Loucy (cell line): ENCODE measurements around the gene RAD9A.

Experiments used
- EZH2phosphoT487 ChIP-seq: fragments of 200-600 bp; IDR thresholded peaks from 2 replicates; pipeline ENCODE4 v1.6.1; 2018; ENCODE audit warnings: antibody characterized with exemption, mild to moderate bottlenecking, moderate library complexity, borderline replicate concordance
- TF ChIP-seq, protein P1 (sequence below): fragments of 200-600 bp; sonication (generic); conservative IDR thresholded peaks from 2 replicates; pipeline ENCODE4 v1.5.1; 2014; ENCODE audit warnings: mild to moderate bottlenecking, antibody characterized with exemption, low read length

DNA sequence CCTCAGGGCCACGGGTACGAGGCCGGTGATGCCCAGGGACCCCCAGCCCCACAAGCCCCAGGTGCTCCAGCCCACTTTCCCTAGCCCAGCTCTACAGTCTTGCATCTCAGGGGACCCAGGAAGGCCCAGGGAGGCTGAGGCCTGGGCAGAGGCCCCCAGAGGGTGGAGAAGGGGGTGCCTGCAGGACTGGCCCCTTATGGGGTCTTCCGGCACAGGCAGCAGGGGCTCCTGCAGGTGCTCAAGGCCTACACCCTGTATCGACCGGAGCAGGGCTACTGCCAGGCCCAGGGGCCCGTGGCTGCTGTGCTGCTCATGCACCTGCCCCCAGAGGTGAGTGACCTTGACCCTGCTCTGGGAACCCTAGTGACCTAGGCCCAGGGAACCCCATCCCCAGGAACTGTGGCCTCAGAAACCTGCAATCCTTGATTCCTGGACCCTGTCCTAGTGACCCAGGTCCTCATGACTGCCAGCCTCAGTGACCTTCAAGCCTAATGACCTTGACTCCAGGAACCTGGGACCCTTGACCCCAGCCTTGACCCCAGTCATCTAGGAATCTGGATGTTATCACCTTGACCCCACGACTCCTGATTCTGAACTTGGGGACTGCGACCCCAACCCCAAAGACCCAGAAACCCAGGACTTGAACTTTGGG, 14.0 kb downstream of the RAD9A start:
- TF ChIP-seq, protein P1, sequence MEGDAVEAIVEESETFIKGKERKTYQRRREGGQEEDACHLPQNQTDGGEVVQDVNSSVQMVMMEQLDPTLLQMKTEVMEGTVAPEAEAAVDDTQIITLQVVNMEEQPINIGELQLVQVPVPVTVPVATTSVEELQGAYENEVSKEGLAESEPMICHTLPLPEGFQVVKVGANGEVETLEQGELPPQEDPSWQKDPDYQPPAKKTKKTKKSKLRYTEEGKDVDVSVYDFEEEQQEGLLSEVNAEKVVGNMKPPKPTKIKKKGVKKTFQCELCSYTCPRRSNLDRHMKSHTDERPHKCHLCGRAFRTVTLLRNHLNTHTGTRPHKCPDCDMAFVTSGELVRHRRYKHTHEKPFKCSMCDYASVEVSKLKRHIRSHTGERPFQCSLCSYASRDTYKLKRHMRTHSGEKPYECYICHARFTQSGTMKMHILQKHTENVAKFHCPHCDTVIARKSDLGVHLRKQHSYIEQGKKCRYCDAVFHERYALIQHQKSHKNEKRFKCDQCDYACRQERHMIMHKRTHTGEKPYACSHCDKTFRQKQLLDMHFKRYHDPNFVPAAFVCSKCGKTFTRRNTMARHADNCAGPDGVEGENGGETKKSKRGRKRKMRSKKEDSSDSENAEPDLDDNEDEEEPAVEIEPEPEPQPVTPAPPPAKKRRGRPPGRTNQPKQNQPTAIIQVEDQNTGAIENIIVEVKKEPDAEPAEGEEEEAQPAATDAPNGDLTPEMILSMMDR, result no peak
- TF ChIP-seq EZH2phosphoT487, result no peak
